HEK293 (cell line): Measurements from ENCODE around the gene ACSM6.
A peak's percentile ranks its signal among the peaks of the same experiment; 100 is the strongest.

Experiments used
- CTCF ChIA-PET: fragments of 350-600 bp; formaldehyde crosslinking; extraction: SDS; loops from one replicate; lab custom pipeline; 2021; ENCODE audit warnings: antibody characterized with exemption; lab: Yijun Ruan, JAX
- POLR2A ChIA-PET: fragments of 300-600 bp; formaldehyde crosslinking; extraction: SDS; loops from one replicate; lab custom pipeline; 2020; ENCODE audit warnings: antibody characterized with exemption, inconsistent platforms; lab: Yijun Ruan, JAX
- H3K27ac ChIP-seq: fragments of 200-500 bp; sonication (Bioruptor generic); 2 replicates; pipeline ENCODE4 v1.5.1; 2014; ENCODE audit warnings: low read depth, low read length, control low read depth, inconsistent platforms; ENCODE audit errors: extremely low read depth
- H3K36me3 ChIP-seq, 2 experiments: fragments of 200-500 bp in 1 of 2; sonication (Bioruptor generic) in 1 of 2; 1 replicate in 1 of 2; 2 replicates in 1 of 2; pipeline ENCODE4 v1.5.1; 2014 to 2017; ENCODE audit warnings: inconsistent platforms in 2 of 2, low read length in 2 of 2; ENCODE audit not compliant: control insufficient read depth in 2 of 2, insufficient read depth in 1 of 2
- H3K4me1 ChIP-seq: fragments of 200-500 bp; sonication (Bioruptor generic); 2 replicates; pipeline ENCODE4 v1.5.1; 2014; ENCODE audit warnings: mild to moderate bottlenecking, low read length, inconsistent platforms; ENCODE audit not compliant: control insufficient read depth, insufficient read depth
- H3K4me3 ChIP-seq: 2 replicates; pipeline ENCODE4 v1.5.1; 2011; ENCODE audit warnings: low read depth, mild to moderate bottlenecking, control low read depth, low read length, moderate library complexity
- H3K9me3 ChIP-seq: fragments of 200-500 bp; sonication (Bioruptor generic); 2 replicates; pipeline ENCODE4 v1.5.1; 2014; ENCODE audit warnings: low read depth, low read length, inconsistent platforms; ENCODE audit not compliant: control insufficient read depth, insufficient read depth
- PRDM1 ChIP-seq: fragments of 450-650 bp; formaldehyde crosslinking; IDR thresholded peaks from 2 replicates; pipeline ENCODE4; 2016; ENCODE audit warnings: missing biosample characterization, missing genetic modification characterization
- SETDB1 ChIP-seq: IDR thresholded peaks from one replicate; pipeline ENCODE4 v1.6.1; 2017; ENCODE audit warnings: mild to moderate bottlenecking, low read length, moderate library complexity, mixed read lengths; ENCODE audit not compliant: insufficient read length
- ZNF274 ChIP-seq, 2 experiments: fragments of 200-500 bp in 1 of 2; fragments of 450-650 bp in 1 of 2; sonication (Bioruptor generic) in 1 of 2; formaldehyde crosslinking in 1 of 2; IDR thresholded peaks; 2 replicates each; pipeline versions ENCODE4 v1.5.1 to v1.6.1; 2014 to 2016; ENCODE audit warnings: borderline replicate concordance in 1 of 2, inconsistent platforms in 1 of 2, low read length in 1 of 2, missing biosample characterization in 1 of 2, missing genetic modification characterization in 1 of 2
- ZNF292 ChIP-seq: fragments of 450-650 bp; formaldehyde crosslinking; IDR thresholded peaks from 2 replicates; pipeline ENCODE4 v1.5.1; 2016; ENCODE audit warnings: low read depth, missing biosample characterization, missing genetic modification characterization, borderline replicate concordance
- ZNF354C ChIP-seq: fragments of 450-650 bp; formaldehyde crosslinking; IDR thresholded peaks from 2 replicates; pipeline ENCODE4 v1.5.1; 2016; ENCODE audit warnings: missing biosample characterization, missing genetic modification characterization, low read depth, borderline replicate concordance
- ZNF416 ChIP-seq: fragments of 450-650 bp; formaldehyde crosslinking; IDR thresholded peaks from 2 replicates; pipeline ENCODE4 v1.5.1; 2016; ENCODE audit warnings: missing biosample characterization, missing genetic modification characterization
- ZNF548 ChIP-seq: fragments of 450-650 bp; formaldehyde crosslinking; IDR thresholded peaks from 2 replicates; pipeline ENCODE4 v1.5.1; 2016; ENCODE audit warnings: missing biosample characterization, missing genetic modification characterization
- ZNF624 ChIP-seq: fragments of 450-650 bp; formaldehyde crosslinking; IDR thresholded peaks from 2 replicates; pipeline ENCODE4 v1.5.1; 2017; ENCODE audit warnings: missing biosample characterization, missing genetic modification characterization
- ZNF626 ChIP-seq: fragments of 450-650 bp; sonication (Bioruptor Pico); formaldehyde crosslinking; IDR thresholded peaks from 2 replicates; pipeline ENCODE4 v1.5.1; 2018; ENCODE audit warnings: missing biosample characterization, missing genetic modification characterization, inconsistent platforms
- ZNF664 ChIP-seq: fragments of 450-650 bp; formaldehyde crosslinking; IDR thresholded peaks from 2 replicates; pipeline ENCODE4 v1.5.1; 2016; ENCODE audit warnings: missing biosample characterization, missing genetic modification characterization
- ZNF670 ChIP-seq: fragments of 450-650 bp; formaldehyde crosslinking; IDR thresholded peaks from 2 replicates; pipeline ENCODE4 v1.5.1; 2016; ENCODE audit warnings: missing biosample characterization, missing genetic modification characterization, low read depth
- ZSCAN23 ChIP-seq: fragments of 450-650 bp; formaldehyde crosslinking; IDR thresholded peaks from 2 replicates; pipeline ENCODE4 v1.5.1; 2016; ENCODE audit warnings: missing biosample characterization, missing genetic modification characterization
- TF ChIP-seq, protein P1 (sequence below): fragments of 450-650 bp; formaldehyde crosslinking; IDR thresholded peaks from 2 replicates; pipeline ENCODE4 v1.5.1; 2017; ENCODE audit warnings: missing biosample characterization, missing genetic modification characterization
- TF ChIP-seq, protein P2 (sequence below): fragments of 450-650 bp; formaldehyde crosslinking; IDR thresholded peaks from 2 replicates; pipeline ENCODE4 v1.5.1; 2016; ENCODE audit warnings: missing biosample characterization, missing genetic modification characterization
- TF ChIP-seq, protein P3 (sequence below): sonication (generic); formaldehyde crosslinking; IDR thresholded peaks from 2 replicates; pipeline ENCODE4 v1.8.1; 2022; ENCODE audit warnings: mild to moderate bottlenecking, moderate library complexity, missing genetic modification reagents
- TF ChIP-seq, protein P4 (sequence below): fragments of 450-650 bp; formaldehyde crosslinking; IDR thresholded peaks from 2 replicates; pipeline ENCODE4 v1.5.1; 2017; ENCODE audit warnings: missing biosample characterization, missing genetic modification characterization
- TF ChIP-seq, protein P5 (sequence below): fragments of 450-650 bp; formaldehyde crosslinking; IDR thresholded peaks from 2 replicates; pipeline ENCODE4 v1.5.1; 2016; ENCODE audit warnings: missing biosample characterization, missing genetic modification characterization

Gene ACSM6

DNA sequence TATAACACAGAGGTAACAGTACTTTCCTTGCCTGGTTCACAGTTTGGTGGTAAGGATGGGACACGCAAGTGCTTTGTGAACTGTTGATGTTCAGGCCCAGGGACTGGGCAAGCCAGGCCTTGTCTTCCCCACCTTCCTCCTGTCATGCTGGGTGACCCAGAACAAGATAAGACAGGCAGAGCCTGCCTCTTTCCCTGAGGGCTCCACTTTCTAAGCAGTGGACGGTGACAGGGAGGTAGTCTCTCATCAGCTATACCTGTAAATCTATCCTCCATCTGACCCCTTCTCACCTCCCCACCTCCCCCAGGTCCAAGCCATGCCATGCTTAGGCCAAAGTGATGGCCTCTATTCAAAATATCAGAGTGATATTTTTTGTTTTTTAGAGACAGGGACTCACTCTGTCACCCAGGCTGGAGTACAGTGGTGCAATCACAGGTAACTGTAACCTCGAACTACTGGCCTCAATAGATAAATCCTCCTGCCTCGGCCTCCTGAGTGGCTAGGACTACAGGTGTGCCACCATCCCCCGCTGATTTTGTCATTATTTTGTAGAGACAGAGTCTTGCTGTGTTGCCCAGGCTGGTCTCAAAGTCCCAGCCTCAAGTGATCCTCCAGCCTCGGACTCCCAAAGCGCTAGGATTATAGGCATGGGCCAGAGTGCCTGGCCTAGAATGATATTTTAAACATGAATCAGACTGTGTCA, 54.0 kb downstream of the ACSM6 start:
- ChIA-PET CTCF (interaction anchor here (1.0 to 6.1 kb wide), 13 partner anchors 9 to 182 kb away, joined by 3 to 271 read pairs (median 7); no protein-coding TSS in a partner anchor), POLR2A (no interaction called here)
- H3K4me3 ChIP-seq: no peak overlapping the region
- no peaks in the 10 kb centered on the region for H3K4me1 ChIP-seq
- no peaks in the 10 kb centered on the region for H3K9me3 ChIP-seq
- H3K27ac ChIP-seq: no peak overlapping the region
- peaks cover 8 to 47% of the 10 kb centered on the region in 2 experiments; a peak in 2 of 3 replicates for H3K36me3 ChIP-seq
- TF ChIP-seq, protein P1, sequence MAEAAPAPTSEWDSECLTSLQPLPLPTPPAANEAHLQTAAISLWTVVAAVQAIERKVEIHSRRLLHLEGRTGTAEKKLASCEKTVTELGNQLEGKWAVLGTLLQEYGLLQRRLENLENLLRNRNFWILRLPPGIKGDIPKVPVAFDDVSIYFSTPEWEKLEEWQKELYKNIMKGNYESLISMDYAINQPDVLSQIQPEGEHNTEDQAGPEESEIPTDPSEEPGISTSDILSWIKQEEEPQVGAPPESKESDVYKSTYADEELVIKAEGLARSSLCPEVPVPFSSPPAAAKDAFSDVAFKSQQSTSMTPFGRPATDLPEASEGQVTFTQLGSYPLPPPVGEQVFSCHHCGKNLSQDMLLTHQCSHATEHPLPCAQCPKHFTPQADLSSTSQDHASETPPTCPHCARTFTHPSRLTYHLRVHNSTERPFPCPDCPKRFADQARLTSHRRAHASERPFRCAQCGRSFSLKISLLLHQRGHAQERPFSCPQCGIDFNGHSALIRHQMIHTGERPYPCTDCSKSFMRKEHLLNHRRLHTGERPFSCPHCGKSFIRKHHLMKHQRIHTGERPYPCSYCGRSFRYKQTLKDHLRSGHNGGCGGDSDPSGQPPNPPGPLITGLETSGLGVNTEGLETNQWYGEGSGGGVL (tag by site-specific recombination): no peak
- TF ChIP-seq, protein P2, sequence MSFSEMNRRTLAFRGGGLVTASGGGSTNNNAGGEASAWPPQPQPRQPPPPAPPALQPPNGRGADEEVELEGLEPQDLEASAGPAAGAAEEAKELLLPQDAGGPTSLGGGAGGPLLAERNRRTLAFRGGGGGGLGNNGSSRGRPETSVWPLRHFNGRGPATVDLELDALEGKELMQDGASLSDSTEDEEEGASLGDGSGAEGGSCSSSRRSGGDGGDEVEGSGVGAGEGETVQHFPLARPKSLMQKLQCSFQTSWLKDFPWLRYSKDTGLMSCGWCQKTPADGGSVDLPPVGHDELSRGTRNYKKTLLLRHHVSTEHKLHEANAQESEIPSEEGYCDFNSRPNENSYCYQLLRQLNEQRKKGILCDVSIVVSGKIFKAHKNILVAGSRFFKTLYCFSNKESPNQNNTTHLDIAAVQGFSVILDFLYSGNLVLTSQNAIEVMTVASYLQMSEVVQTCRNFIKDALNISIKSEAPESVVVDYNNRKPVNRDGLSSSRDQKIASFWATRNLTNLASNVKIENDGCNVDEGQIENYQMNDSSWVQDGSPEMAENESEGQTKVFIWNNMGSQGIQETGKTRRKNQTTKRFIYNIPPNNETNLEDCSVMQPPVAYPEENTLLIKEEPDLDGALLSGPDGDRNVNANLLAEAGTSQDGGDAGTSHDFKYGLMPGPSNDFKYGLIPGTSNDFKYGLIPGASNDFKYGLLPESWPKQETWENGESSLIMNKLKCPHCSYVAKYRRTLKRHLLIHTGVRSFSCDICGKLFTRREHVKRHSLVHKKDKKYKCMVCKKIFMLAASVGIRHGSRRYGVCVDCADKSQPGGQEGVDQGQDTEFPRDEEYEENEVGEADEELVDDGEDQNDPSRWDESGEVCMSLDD: no peak
- no peak for TF ChIP-seq ZNF626 (tag by site-specific recombination)
- TF ChIP-seq, protein P3, sequence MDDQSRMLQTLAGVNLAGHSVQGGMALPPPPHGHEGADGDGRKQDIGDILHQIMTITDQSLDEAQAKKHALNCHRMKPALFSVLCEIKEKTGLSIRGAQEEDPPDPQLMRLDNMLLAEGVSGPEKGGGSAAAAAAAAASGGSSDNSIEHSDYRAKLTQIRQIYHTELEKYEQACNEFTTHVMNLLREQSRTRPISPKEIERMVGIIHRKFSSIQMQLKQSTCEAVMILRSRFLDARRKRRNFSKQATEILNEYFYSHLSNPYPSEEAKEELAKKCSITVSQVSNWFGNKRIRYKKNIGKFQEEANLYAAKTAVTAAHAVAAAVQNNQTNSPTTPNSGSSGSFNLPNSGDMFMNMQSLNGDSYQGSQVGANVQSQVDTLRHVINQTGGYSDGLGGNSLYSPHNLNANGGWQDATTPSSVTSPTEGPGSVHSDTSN: no peak
- no peak for TF ChIP-seq ZNF670 (tag by site-specific recombination)
- TF ChIP-seq, all 188 proteins: peak for 0

DNA sequence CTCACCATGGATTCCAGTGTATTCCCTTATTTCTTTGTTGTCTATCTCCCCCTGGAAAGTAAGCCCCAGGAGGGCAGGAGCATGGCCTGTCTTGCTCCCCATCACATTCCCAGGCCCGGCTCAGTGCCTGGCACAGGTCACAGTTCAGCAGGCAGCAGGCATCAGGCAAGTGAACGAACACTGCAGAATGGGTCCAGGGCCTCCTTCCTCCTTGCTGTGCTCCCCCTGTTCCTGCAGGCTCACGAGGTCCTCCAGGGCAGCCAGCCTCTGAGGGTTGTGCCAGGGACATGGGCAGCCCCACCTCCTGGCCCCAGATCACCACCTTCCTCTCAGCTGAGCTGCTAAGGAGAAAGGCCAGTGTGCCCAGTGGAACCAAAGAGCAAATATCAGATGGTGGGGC, 55.0 kb downstream of the ACSM6 start:
- Histone ChIP-seq H3K4me3 (no peak overlapping the region), H3K27ac (no peak overlapping the region), H3K36me3 (peaks cover 8 to 41% of the 10 kb centered on the region in 2 experiments), H3K9me3 (no peaks in the 10 kb centered on the region), H3K4me1 (no peaks in the 10 kb centered on the region)
- CTCF ChIA-PET: interaction anchor here (0.6 to 1.4 kb wide), 2 partner anchors 72 to 114 kb away, joined by 4 to 11 read pairs; no protein-coding TSS in a partner anchor
- POLR2A ChIA-PET: no interaction called here
- no peak for TF ChIP-seq ZNF292 (tag by site-specific recombination)

DNA sequence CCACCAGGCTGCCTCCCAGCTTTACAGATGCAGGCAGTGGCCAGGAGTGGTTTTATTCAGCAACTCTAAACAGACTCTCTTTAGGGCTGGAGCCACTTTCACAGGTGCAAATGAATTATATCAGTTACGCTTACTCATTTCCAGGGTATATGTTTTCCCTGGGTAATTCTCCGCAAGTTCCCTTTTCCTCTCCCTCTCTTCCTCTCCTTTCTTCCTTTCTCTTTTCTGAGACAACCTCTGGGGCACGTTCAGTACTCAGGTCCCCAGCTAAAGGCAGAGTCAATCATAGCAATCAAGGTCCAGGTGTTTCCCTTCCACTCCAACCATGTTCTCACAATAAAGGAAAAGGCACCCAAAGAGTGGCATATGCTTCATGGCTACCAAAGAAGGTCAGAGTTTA, 55.4 kb downstream of the ACSM6 start:
- ChIA-PET POLR2A (no interaction called here), CTCF (interaction anchor here (0.6 to 1.4 kb wide), 3 partner anchors 72 to 125 kb away, joined by 4 to 11 read pairs (median 4); no protein-coding TSS in a partner anchor)

DNA sequence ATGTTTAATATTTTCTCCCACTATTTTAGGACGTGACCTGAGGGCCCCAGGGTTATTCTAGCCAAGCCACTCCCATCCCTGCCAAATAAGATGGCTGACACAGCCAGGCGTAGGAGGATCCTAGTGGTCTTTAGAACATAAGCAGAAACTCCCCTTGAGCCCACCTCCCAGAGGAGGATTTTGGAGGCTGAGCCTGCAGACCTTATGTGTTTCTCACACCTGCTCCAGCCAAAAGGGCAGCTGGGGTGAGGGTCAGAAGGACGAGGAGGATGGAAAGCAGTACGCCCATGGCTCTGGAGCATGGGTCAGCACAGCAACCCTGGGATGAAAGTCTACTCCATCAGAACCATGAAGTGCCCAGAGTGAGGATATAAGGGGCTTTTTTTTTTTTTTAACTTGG, 56.8 kb downstream of the ACSM6 start:
- peaks cover 8 to 22% of the 10 kb centered on the region in 2 experiments; a peak in 2 of 3 replicates for H3K36me3 ChIP-seq
- ChIA-PET CTCF (interaction anchor here (0.9 to 1.3 kb wide), 3 partner anchors 8 to 112 kb away, joined by 3 to 6 read pairs (median 4); no protein-coding TSS in a partner anchor), POLR2A (no interaction called here)
- no peak overlapping the region for H3K27ac ChIP-seq
- no peaks in the 10 kb centered on the region for H3K4me1 ChIP-seq
- no peaks in the 10 kb centered on the region for H3K9me3 ChIP-seq
- no peak overlapping the region for H3K4me3 ChIP-seq
- no peak for TF ChIP-seq ZSCAN23 (tag by site-specific recombination)
- TF ChIP-seq ZNF354C (tag by site-specific recombination): no peak
- TF ChIP-seq, protein P4, sequence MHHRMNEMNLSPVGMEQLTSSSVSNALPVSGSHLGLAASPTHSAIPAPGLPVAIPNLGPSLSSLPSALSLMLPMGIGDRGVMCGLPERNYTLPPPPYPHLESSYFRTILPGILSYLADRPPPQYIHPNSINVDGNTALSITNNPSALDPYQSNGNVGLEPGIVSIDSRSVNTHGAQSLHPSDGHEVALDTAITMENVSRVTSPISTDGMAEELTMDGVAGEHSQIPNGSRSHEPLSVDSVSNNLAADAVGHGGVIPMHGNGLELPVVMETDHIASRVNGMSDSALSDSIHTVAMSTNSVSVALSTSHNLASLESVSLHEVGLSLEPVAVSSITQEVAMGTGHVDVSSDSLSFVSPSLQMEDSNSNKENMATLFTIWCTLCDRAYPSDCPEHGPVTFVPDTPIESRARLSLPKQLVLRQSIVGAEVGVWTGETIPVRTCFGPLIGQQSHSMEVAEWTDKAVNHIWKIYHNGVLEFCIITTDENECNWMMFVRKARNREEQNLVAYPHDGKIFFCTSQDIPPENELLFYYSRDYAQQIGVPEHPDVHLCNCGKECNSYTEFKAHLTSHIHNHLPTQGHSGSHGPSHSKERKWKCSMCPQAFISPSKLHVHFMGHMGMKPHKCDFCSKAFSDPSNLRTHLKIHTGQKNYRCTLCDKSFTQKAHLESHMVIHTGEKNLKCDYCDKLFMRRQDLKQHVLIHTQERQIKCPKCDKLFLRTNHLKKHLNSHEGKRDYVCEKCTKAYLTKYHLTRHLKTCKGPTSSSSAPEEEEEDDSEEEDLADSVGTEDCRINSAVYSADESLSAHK: no peak
- TF ChIP-seq, protein P5, sequence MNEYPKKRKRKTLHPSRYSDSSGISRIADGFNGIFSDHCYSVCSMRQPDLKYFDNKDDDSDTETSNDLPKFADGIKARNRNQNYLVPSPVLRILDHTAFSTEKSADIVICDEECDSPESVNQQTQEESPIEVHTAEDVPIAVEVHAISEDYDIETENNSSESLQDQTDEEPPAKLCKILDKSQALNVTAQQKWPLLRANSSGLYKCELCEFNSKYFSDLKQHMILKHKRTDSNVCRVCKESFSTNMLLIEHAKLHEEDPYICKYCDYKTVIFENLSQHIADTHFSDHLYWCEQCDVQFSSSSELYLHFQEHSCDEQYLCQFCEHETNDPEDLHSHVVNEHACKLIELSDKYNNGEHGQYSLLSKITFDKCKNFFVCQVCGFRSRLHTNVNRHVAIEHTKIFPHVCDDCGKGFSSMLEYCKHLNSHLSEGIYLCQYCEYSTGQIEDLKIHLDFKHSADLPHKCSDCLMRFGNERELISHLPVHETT (tag by site-specific recombination): no peak
- TF ChIP-seq ZNF416: no peak
- no peak for TF ChIP-seq ZNF664 (tag by site-specific recombination)
- no peak for TF ChIP-seq SETDB1
- no peak for TF ChIP-seq ZNF274 (IDR thresholded peaks at IDR 0.05; ENCODE audit: low read length)
- no peak for TF ChIP-seq ZNF274 (tag by site-specific recombination; IDR thresholded peaks at IDR 0.05; ENCODE audit: borderline replicate concordance)
- TF ChIP-seq ZNF548 (tag by site-specific recombination): no peak

More for the DNA sequence above, 55.4 kb downstream of the ACSM6 start:
- Histone ChIP-seq H3K27ac (no peak overlapping the region), H3K36me3 (peaks cover 7 to 36% of the 10 kb centered on the region in 2 experiments), H3K4me1 (no peaks in the 10 kb centered on the region), H3K4me3 (no peak overlapping the region), H3K9me3 (no peaks in the 10 kb centered on the region)
- TF ChIP-seq ZNF624 (tag by site-specific recombination): no peak
- TF ChIP-seq PRDM1 (tag by site-specific recombination): peak; percentile 69
